ENCODE results near the gene TSPAN7. TPM values are rescaled to one million over a fixed set of nuclear protein-coding genes. Genes with fewer than 3 reads are reported as not detected.

Gene TSPAN7
- total RNA-seq, 3 donors from 2014 or later (not counting 1 experiment from before 2014, with no cell fraction given), result not detected

GRCh38 chrX:38570396-38570795, 9.1 kb downstream of the TSPAN7 start:
- Mint-ChIP-seq H3K27ac (no peak overlapping the region), H3K9me3 (no peaks in the 10 kb centered on the region), H3K36me3 (no peaks in the 10 kb centered on the region), H3K4me3 (no peak overlapping the region), H3K4me1 (no peaks in the 10 kb centered on the region), H3K27me3 (ENCODE audit: low read depth in 2 of 2) (peaks cover 0 to 39% of the 10 kb centered on the region in 2 donors)
- WGBS (ENCODE audit: insufficient coverage), result no CpG with 5 or more reads among the region's 1 CpG
- Histone ChIP-seq H3K4me3 (ENCODE audit: low read length) (no peak overlapping the region), H3K27me3 (ENCODE audit: control insufficient read depth, insufficient read depth, low read length) (no peaks in the 10 kb centered on the region), H3K9me3 (ENCODE audit: control insufficient read depth, insufficient read depth, low read length) (no peaks in the 10 kb centered on the region), H3K27ac (ENCODE audit: low read length) (no peak overlapping the region), H3K4me1 (ENCODE audit: control insufficient read depth, insufficient read depth, low read length) (no peaks in the 10 kb centered on the region), H3K36me3 (ENCODE audit: control insufficient read depth, insufficient read depth, low read length) (no peaks in the 10 kb centered on the region)
- TF ChIP-seq CTCF (IDR thresholded peaks at IDR 0.05), result no peak
- no peak for DNase-seq
- no peak for ATAC-seq
- intact Hi-C loops (cut with micrococcal nuclease), result no loop called here

DNA sequence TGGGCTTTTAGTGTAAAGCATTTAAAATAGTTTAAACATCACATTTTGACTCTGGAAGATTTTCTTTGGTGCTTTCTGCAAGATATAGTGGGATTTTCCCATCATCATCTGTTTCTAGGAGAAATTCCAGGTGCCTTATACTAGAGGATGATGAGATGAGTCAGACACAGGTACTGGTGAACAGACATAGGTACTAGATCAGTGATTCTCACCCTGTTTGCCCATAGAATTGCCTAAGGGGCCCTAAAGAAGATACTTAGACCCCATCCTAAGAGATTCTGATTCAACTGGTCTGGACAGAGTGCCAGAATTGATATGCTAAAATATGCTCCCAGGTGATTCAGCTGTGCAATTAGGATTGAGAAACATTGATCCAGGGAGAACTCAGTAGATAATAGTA, 9.7 kb downstream of the TSPAN7 start:
- no peak for DNase-seq
- Histone ChIP-seq H3K27ac (ENCODE audit: low read length) (no peak overlapping the region), H3K4me1 (ENCODE audit: control insufficient read depth, insufficient read depth, low read length) (no peaks in the 10 kb centered on the region), H3K9me3 (ENCODE audit: control insufficient read depth, insufficient read depth, low read length) (no peaks in the 10 kb centered on the region), H3K36me3 (ENCODE audit: control insufficient read depth, insufficient read depth, low read length) (no peaks in the 10 kb centered on the region), H3K27me3 (ENCODE audit: control insufficient read depth, insufficient read depth, low read length) (no peaks in the 10 kb centered on the region), H3K4me3 (ENCODE audit: low read length) (no peak overlapping the region)
- Mint-ChIP-seq H3K27me3 (ENCODE audit: low read depth in 2 of 2) (peaks cover 0 to 39% of the 10 kb centered on the region in 2 donors), H3K27ac (no peak overlapping the region), H3K36me3 (no peaks in the 10 kb centered on the region), H3K4me3 (no peak overlapping the region), H3K4me1 (no peaks in the 10 kb centered on the region), H3K9me3 (no peaks in the 10 kb centered on the region)
- no peak for ATAC-seq
- no peak for TF ChIP-seq CTCF (IDR thresholded peaks at IDR 0.05)
- intact Hi-C loops (cut with micrococcal nuclease), result no loop called here

DNA sequence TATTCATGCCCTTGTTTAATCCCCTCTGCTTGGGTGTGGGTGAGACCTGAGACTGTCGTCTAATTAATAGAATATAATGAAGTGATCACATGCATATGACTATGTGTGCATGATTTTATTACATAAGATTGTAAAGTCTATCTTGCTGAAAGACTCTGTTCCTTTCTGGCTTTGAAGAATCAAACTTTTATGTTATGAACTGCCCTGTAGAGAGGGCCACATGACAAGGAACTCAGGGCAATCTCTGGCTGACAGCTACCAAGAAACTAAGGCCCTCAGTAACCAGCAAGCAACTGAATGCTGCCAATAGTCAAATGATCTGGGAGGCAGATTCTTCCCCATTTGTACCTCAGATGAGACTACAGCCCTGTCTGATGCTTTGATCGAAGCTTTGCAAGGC, 13.5 kb downstream of the TSPAN7 start:
- intact Hi-C loops (cut with micrococcal nuclease), result no loop called here
- ATAC-seq, result no peak
- no peaks in the 10 kb centered on the region for H3K36me3 Mint-ChIP-seq
- TF ChIP-seq CTCF (IDR thresholded peaks at IDR 0.05), result no peak
- no peak for DNase-seq
- H3K4me1 Mint-ChIP-seq, result no peaks in the 10 kb centered on the region
- H3K36me3 ChIP-seq (ENCODE audit: control insufficient read depth, insufficient read depth, low read length), result no peaks in the 10 kb centered on the region
- H3K4me1 ChIP-seq (ENCODE audit: control insufficient read depth, insufficient read depth, low read length), result no peaks in the 10 kb centered on the region
- H3K27me3 ChIP-seq (ENCODE audit: control insufficient read depth, insufficient read depth, low read length), result no peaks in the 10 kb centered on the region
- no peaks in the 10 kb centered on the region for H3K9me3 Mint-ChIP-seq
- WGBS (ENCODE audit: insufficient coverage), result 83% methylated on average over 1 of the region's 2 CpGs
- H3K27ac Mint-ChIP-seq, result no peak overlapping the region
- peaks cover 0 to 33% of the 10 kb centered on the region in 2 donors for H3K27me3 Mint-ChIP-seq (ENCODE audit: low read depth in 2 of 2)
- no peak overlapping the region for H3K27ac ChIP-seq (ENCODE audit: low read length)
- no peak overlapping the region for H3K4me3 ChIP-seq (ENCODE audit: low read length)
- no peaks in the 10 kb centered on the region for H3K9me3 ChIP-seq (ENCODE audit: control insufficient read depth, insufficient read depth, low read length)
- H3K4me3 Mint-ChIP-seq, result no peak overlapping the region

DNA sequence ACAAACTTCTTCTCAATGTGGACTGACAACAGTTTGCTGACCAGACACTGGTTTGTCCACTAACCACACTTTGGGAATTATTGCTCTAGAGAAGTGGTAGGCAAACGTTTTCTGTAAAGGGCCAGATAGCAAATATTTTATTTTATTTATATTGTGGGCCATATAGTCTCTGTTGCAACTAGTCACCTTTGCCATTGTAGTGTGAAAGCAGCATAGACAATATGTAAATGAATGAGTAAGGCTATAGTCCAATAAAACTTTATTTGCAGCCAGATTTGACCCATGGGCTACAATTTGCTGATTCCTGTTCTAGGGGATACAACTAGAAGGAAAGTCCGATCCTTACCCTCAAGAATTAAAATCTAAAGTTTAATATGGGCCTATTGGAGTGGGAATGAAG, 14.5 kb downstream of the TSPAN7 start:
- no peak overlapping the region for H3K27ac Mint-ChIP-seq
- Histone ChIP-seq H3K27me3 (ENCODE audit: control insufficient read depth, insufficient read depth, low read length) (no peaks in the 10 kb centered on the region), H3K27ac (ENCODE audit: low read length) (no peak overlapping the region), H3K36me3 (ENCODE audit: control insufficient read depth, insufficient read depth, low read length) (no peaks in the 10 kb centered on the region), H3K4me3 (ENCODE audit: low read length) (no peak overlapping the region), H3K4me1 (ENCODE audit: control insufficient read depth, insufficient read depth, low read length) (no peaks in the 10 kb centered on the region), H3K9me3 (ENCODE audit: control insufficient read depth, insufficient read depth, low read length) (no peaks in the 10 kb centered on the region)
- peaks cover 0 to 22% of the 10 kb centered on the region in 2 donors for H3K27me3 Mint-ChIP-seq (ENCODE audit: low read depth in 2 of 2)
- intact Hi-C loops (cut with micrococcal nuclease), result no loop called here
- no peaks in the 10 kb centered on the region for H3K9me3 Mint-ChIP-seq
- no peak overlapping the region for H3K4me3 Mint-ChIP-seq
- no peak for TF ChIP-seq CTCF (IDR thresholded peaks at IDR 0.05)
- ATAC-seq, result no peak
- DNase-seq, result no peak
- H3K36me3 Mint-ChIP-seq, result no peaks in the 10 kb centered on the region
- no peaks in the 10 kb centered on the region for H3K4me1 Mint-ChIP-seq
- no CpG with 5 or more reads among the region's 2 CpGs for WGBS (ENCODE audit: insufficient coverage)

Measured in natural killer cell (primary cell).